ENCODE results near the gene EPB41L1. TPM values are rescaled to one million over a fixed set of nuclear protein-coding genes. Genes with fewer than 3 reads are reported as not detected.

Gene EPB41L1
- total RNA-seq, 1 experiment from 2014 or later: 38.7 TPM

DNA sequence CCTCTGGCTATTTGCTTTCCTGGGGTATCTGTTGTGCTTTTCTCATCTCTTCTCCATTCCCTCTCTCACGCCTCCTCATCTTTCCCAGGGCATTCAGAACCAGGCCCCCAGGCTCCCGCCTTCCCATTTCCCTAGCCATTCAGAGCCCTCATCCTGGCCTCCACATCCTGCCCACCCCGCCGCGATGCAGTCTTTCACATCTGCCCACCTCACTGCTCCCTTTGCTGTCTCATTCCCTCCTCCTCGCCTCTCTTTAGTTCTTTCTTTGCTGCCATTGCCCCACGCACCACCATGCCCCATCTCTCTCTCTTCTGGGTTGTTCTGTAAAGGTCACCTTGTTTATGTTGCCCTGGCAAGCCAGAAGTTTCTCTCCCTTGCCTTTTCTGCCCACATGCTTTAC is 71.1 kb downstream of the EPB41L1 start:
- no peak overlapping the region for H3K4me3 Mint-ChIP-seq
- DNase-seq (ENCODE audit: low spot score): no peak
- CTCF ChIA-PET: interaction anchor here (1.2 kb wide), 2 partner anchors 23 to 174 kb away, joined by 3 to 4 read pairs; no protein-coding TSS in a partner anchor
- H3K4me1 Mint-ChIP-seq: no peaks in the 10 kb centered on the region
- H3K36me3 Mint-ChIP-seq: no peaks in the 10 kb centered on the region
- H3K9me3 Mint-ChIP-seq: no peaks in the 10 kb centered on the region
- ATAC-seq: no peak; the same call in 1 of the 2 replicates
- H3K27ac Mint-ChIP-seq: no peak overlapping the region
- H3K27me3 Mint-ChIP-seq (ENCODE audit: low read depth): no peaks in the 10 kb centered on the region
- TF ChIP-seq GTF2I (CRISPR knock-in tag; conservative IDR thresholded peaks at IDR 0.05) (no peak), ZNF317 (CRISPR knock-in tag; IDR thresholded peaks at IDR 0.05; ENCODE audit: borderline replicate concordance, low read depth) (no peak), ZNF396 (CRISPR knock-in tag; IDR thresholded peaks at IDR 0.05; ENCODE audit: borderline replicate concordance) (no peak), ZNF425 (CRISPR knock-in tag; conservative IDR thresholded peaks at IDR 0.05) (no peak), ZNF263 (CRISPR knock-in tag; IDR thresholded peaks at IDR 0.05; ENCODE audit: low read depth) (no peak), IRF2 (CRISPR knock-in tag; IDR thresholded peaks at IDR 0.05; ENCODE audit: borderline replicate concordance, low read depth) (no peak), SP1 (CRISPR knock-in tag; conservative IDR thresholded peaks at IDR 0.05) (no peak), NFATC4 (CRISPR knock-in tag; IDR thresholded peaks at IDR 0.05) (no peak), IRF1 (CRISPR knock-in tag; IDR thresholded peaks at IDR 0.05) (no peak), ZNF416 (CRISPR knock-in tag; IDR thresholded peaks at IDR 0.05) (no peak)
- POLR2A ChIA-PET: no interaction called here

DNA sequence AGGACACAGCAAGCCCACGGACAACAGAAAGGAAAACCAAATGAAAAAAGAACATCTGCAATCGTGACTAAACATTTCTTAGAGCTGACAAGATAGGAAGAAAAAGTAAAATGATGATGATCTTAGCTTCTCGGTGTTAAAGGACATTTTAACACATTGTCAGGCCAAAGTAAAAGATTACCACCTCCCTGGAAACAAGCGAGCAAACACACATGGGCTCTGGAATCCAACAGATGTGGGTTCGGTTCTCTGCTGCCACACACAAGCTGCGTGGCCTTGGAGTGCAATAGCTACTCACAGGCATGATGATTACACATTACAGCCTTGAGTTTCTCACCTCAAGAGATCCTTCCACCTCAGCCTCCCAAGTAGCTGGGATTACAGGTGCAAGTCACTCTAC is 74.2 kb downstream of the EPB41L1 start:
- Mint-ChIP-seq H3K27me3 (ENCODE audit: low read depth) (no peaks in the 10 kb centered on the region), H3K9me3 (no peaks in the 10 kb centered on the region), H3K27ac (no peak overlapping the region), H3K36me3 (no peaks in the 10 kb centered on the region), H3K4me1 (no peaks in the 10 kb centered on the region), H3K4me3 (no peak overlapping the region)
- POLR2A ChIA-PET: no interaction called here
- no peak for DNase-seq (ENCODE audit: low spot score)
- no peak for ATAC-seq
- CTCF ChIA-PET: interaction anchor here (1.0 kb wide), 1 partner anchor 26 kb away, joined by 5 read pairs; no protein-coding TSS in a partner anchor
- TF ChIP-seq, protein P1, sequence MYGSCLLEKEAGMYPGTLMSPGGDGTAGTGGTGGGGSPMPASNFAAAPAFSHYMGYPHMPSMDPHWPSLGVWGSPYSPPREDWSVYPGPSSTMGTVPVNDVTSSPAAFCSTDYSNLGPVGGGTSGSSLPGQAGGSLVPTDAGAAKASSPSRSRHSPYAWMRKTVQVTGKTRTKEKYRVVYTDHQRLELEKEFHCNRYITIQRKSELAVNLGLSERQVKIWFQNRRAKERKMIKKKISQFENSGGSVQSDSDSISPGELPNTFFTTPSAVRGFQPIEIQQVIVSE (CRISPR knock-in tag; IDR thresholded peaks at IDR 0.05; ENCODE audit: borderline replicate concordance): no peak
- TF ChIP-seq NFE2L1 (CRISPR knock-in tag; IDR thresholded peaks at IDR 0.05) (no peak), FOXP1 (CRISPR knock-in tag; IDR thresholded peaks at IDR 0.05; ENCODE audit: borderline replicate concordance) (no peak), KAT7 (CRISPR knock-in tag; IDR thresholded peaks at IDR 0.05; ENCODE audit: borderline replicate concordance) (no peak), RORB (CRISPR knock-in tag; IDR thresholded peaks at IDR 0.05) (no peak), NR3C1 (CRISPR knock-in tag; conservative IDR thresholded peaks at IDR 0.05; ENCODE audit: low read depth) (no peak), MXD4 (CRISPR knock-in tag; IDR thresholded peaks at IDR 0.05; ENCODE audit: borderline replicate concordance) (no peak), IRF1 (CRISPR knock-in tag; IDR thresholded peaks at IDR 0.05) (no peak), JAZF1 (CRISPR knock-in tag; IDR thresholded peaks at IDR 0.05) (no peak)
- TF ChIP-seq, protein P2, sequence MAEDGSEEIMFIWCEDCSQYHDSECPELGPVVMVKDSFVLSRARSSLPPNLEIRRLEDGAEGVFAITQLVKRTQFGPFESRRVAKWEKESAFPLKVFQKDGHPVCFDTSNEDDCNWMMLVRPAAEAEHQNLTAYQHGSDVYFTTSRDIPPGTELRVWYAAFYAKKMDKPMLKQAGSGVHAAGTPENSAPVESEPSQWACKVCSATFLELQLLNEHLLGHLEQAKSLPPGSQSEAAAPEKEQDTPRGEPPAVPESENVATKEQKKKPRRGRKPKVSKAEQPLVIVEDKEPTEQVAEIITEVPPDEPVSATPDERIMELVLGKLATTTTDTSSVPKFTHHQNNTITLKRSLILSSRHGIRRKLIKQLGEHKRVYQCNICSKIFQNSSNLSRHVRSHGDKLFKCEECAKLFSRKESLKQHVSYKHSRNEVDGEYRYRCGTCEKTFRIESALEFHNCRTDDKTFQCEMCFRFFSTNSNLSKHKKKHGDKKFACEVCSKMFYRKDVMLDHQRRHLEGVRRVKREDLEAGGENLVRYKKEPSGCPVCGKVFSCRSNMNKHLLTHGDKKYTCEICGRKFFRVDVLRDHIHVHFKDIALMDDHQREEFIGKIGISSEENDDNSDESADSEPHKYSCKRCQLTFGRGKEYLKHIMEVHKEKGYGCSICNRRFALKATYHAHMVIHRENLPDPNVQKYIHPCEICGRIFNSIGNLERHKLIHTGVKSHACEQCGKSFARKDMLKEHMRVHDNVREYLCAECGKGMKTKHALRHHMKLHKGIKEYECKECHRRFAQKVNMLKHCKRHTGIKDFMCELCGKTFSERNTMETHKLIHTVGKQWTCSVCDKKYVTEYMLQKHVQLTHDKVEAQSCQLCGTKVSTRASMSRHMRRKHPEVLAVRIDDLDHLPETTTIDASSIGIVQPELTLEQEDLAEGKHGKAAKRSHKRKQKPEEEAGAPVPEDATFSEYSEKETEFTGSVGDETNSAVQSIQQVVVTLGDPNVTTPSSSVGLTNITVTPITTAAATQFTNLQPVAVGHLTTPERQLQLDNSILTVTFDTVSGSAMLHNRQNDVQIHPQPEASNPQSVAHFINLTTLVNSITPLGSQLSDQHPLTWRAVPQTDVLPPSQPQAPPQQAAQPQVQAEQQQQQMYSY (CRISPR knock-in tag; IDR thresholded peaks at IDR 0.05): no peak
- TF ChIP-seq, protein P3, sequence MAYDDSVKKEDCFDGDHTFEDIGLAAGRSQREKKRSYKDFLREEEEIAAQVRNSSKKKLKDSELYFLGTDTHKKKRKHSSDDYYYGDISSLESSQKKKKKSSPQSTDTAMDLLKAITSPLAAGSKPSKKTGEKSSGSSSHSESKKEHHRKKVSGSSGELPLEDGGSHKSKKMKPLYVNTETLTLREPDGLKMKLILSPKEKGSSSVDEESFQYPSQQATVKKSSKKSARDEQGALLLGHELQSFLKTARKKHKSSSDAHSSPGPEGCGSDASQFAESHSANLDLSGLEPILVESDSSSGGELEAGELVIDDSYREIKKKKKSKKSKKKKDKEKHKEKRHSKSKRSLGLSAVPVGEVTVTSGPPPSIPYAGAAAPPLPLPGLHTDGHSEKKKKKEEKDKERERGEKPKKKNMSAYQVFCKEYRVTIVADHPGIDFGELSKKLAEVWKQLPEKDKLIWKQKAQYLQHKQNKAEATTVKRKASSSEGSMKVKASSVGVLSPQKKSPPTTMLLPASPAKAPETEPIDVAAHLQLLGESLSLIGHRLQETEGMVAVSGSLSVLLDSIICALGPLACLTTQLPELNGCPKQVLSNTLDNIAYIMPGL (CRISPR knock-in tag; IDR thresholded peaks at IDR 0.05): no peak
- TF ChIP-seq, protein P4, sequence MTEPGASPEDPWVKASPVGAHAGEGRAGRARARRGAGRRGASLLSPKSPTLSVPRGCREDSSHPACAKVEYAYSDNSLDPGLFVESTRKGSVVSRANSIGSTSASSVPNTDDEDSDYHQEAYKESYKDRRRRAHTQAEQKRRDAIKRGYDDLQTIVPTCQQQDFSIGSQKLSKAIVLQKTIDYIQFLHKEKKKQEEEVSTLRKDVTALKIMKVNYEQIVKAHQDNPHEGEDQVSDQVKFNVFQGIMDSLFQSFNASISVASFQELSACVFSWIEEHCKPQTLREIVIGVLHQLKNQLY (CRISPR knock-in tag; IDR thresholded peaks at IDR 0.05): no peak
